Measurements from ENCODE around the gene EYS.

Gene EYS

DNA sequence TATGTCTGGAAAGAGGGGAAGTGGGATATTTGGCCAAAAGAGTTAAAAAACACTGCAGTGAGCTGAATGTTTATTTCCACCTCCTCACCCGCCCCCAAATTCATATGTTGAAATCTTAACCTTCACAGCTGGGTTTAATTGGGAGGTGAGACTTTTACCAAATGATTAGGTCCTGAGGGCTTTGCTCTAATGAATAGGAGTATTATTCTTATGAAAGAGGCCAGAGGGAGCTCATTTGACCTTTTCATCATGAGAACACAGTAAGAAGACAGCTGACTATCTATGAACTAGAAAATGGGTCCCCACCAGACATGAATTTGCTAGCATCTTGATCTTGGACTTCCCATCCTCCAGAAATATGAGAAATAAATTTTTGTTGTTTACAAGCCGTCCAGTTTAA lies 1042.5 kb downstream of the EYS start:
- H3K4me3 ChIP-seq = no peak overlapping the region
- H3K27ac ChIP-seq = no peak overlapping the region
- TF ChIP-seq, protein P1, sequence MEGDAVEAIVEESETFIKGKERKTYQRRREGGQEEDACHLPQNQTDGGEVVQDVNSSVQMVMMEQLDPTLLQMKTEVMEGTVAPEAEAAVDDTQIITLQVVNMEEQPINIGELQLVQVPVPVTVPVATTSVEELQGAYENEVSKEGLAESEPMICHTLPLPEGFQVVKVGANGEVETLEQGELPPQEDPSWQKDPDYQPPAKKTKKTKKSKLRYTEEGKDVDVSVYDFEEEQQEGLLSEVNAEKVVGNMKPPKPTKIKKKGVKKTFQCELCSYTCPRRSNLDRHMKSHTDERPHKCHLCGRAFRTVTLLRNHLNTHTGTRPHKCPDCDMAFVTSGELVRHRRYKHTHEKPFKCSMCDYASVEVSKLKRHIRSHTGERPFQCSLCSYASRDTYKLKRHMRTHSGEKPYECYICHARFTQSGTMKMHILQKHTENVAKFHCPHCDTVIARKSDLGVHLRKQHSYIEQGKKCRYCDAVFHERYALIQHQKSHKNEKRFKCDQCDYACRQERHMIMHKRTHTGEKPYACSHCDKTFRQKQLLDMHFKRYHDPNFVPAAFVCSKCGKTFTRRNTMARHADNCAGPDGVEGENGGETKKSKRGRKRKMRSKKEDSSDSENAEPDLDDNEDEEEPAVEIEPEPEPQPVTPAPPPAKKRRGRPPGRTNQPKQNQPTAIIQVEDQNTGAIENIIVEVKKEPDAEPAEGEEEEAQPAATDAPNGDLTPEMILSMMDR (IDR thresholded peaks at IDR 0.05) = no peak
- DNase-seq (ENCODE audit: low spot score) = no peak

DNA sequence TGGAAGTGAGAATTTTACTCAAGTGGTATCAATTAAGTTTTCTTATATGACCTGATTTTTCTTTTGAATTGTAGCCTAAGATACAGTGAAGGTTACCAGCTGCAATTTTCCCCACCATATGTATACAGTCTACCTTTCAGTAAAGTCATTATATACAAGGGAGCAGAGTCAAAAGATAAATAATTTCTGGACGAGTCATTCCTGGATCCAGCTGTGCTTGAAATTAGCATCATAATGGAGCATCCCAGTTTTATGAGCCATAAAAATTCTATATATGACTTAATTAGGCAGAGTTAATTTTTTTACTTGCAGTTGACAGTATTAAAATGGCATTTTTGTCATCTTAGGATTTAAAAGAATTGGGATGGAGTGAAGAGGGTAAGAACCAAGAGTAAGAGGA lies 1063.0 kb downstream of the EYS start:
- DNase-seq (ENCODE audit: low spot score) = no peak
- H3K4me3 ChIP-seq = no peak overlapping the region
- TF ChIP-seq, protein P1 (IDR thresholded peaks at IDR 0.05) = no peak
- no peak overlapping the region for H3K27ac ChIP-seq

- H3K4me3 ChIP-seq = no peak overlapping the region
- no peak overlapping the region for H3K27ac ChIP-seq
- TF ChIP-seq, protein P1 (IDR thresholded peaks at IDR 0.05) = no peak
- DNase-seq (ENCODE audit: low spot score) = no peak
These were observed 1076.1 kb downstream of the EYS start for GRCh38 chr6:64630901-64631300.

DNA sequence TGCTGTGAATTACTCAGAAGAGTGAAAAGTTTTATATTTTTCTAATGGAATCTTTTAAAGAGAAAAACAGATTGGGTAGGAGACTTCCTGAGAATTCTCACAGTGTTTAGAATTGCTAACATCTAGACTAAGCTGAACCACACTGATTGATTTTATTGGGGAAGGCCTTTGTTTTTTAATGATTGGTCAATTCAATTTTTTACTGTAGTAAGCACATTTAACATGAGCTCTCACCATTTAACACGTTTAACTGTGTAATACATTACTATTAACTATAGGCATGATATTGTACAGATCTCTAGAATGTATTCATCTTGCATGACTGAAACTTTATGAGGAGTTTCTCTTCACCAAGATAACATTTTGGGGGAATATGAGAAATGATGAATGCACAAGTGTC lies 1084.1 kb downstream of the EYS start:
- H3K4me3 ChIP-seq = no peak overlapping the region
- TF ChIP-seq, protein P1 (IDR thresholded peaks at IDR 0.05) = no peak
- DNase-seq (ENCODE audit: low spot score) = no peak
- no peak overlapping the region for H3K27ac ChIP-seq

DNA sequence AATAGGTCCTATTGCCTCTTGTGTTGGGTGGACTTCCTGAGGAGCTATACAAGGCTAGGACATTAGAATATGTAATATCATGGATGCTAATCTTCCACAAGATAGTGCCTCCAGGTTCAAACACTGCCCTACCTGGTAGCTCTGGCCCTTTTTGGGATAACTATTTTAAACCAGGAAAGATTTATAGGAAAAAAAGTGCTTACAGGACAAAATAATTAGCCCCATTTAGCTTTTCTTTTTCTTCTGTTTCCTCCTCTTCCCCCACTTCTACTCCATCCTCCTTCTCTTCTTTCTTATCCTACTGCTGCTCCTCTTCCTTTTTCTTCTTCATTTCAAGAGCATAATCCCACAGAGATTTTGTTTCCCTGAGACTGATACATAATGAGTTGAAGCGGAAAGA lies 1104.0 kb downstream of the EYS start:
- TF ChIP-seq, protein P1 (IDR thresholded peaks at IDR 0.05) = no peak
- Histone ChIP-seq H3K27ac (no peak overlapping the region), H3K4me3 (no peak overlapping the region)
- no peak for DNase-seq (ENCODE audit: low spot score)

DNA sequence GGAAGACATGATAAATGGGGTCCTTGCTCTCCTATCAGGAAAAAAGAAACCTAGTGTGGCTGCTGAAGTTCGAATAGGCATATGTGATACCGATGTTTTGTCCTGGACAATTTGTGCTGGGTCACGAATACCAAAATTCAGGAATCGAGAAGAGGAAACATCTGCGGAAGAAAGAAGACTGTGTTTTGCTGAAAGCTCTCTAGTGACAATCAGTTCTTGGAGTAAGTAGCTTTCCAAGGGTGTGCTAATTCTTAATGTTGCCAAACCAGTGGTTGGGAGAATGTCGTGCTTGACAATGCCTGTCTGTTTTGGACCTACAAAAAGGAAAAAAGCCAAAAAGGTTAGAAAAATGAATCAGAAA lies 1115.4 kb downstream of the EYS start:
- DNase-seq (ENCODE audit: low spot score) = no peak
- H3K4me3 ChIP-seq = no peak overlapping the region
- no peak overlapping the region for H3K27ac ChIP-seq
- TF ChIP-seq, protein P1 (IDR thresholded peaks at IDR 0.05) = no peak

DNA sequence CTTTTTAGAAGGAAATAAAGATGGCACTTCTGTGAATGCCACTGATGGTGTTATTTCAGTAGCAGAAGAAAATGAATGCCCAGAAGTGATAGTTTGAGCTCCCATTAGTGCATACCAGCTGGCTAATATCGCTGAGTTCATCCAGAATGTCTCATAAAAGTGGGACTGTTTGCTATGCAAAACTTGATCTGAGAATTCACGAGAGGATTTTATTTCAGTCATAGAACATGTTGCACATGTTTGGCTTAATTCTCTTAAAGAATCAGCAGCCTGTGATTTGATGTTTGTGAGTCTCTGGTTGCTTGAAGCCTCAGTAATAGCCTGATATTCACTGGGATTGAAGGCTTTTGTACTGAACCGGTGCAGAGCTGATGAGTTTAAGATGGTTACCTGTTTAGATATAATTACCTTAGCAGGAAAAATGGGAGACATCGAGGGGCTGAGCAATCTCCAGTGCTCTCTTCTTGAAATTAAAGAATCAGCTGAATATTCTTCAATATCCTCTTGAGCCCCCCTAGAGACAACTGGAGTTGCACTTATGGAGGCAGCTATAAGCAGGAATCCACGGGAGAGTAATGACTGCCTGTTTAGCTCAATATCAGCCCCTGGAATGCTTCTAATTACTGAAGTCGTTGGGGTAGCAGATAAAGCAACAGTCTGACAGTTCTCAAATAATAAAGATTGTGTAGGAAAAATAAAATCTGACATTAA lies 1115.9 kb downstream of the EYS start:
- H3K4me3 ChIP-seq = no peak overlapping the region
- TF ChIP-seq, protein P1 (IDR thresholded peaks at IDR 0.05) = no peak
- no peak for DNase-seq (ENCODE audit: low spot score)
- H3K27ac ChIP-seq = no peak overlapping the region
